NCI-H1694 treated with DMSO at 0.1 percent for 48 hours (cell line): ENCODE results near the gene SPRR2F.
"Not testable (repeated sequence)": the region's sequence is repeated elsewhere in the genome, so short reads cannot be mapped to it uniquely, and the experiment has no call there.

Experiments used
- DNase-seq: peaks from one replicate; lab custom pipeline; 2025; lab: John Stamatoyannopoulos, UW

The SPRR2F gene, protein sequence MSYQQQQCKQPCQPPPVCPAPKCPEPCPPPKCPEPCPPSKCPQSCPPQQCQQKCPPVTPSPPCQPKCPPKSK

GRCh38 chr1:153113416-153113815, at the start of gene SPRR2F:
TSS of gene SPRR2F (minus strand) at chr1:153113516. CDS start at chr1:153112733, 783 bp downstream.
- no peak for DNase-seq

- no peak for DNase-seq
Measured at GRCh38 chr1:153155541-153155940, 42.2 kb upstream of the SPRR2F start.

GRCh38 chr1:153152481-153152880, 39.2 kb upstream of the SPRR2F start:
- DNase-seq: no peak

DNA sequence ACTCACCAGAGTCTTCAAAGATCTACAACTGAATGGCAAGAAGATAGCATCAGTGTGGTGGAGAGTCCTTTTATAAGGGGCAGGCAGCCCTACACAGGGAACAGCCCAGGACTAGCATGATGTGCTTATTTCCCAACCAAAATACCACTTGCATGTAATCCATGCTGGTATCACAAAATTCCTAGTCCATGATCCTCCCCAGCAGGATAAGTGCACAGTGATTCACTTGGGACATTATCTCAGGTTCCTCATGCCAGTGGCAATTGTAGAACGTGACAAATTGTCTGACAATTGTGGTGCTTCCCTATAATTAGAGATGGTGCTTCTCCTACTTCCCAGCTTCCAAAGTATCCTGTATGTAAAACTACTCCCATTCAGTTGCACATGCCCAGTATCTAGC, 37.5 kb upstream of the SPRR2F start, which contains the start of gene SPRR2G:
Gene SPRR2G (minus strand): TSS at position 45 of the 400 bp plus-strand sequence. CDS start 780 bp downstream, outside the sequence.
- no peak for DNase-seq

DNA sequence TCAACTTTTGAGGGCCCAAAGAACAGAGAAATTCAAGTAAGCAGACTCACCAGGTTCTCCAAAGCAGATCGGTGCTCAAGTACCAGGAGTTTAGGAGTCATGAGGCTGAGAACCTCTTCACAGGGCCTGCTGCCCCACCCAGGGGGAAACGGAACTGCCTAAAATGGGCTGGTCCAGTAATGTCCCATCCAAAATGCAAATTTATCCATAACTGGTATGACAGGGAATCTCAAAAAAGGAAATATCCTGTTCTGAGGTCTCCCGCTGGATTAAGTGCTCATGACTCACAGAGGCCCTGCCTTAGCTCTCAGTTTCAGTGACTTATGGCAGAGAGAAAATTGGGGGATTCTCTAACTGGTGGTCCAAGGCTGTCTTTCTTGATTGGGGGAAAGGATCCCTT, 28.1 kb upstream of the SPRR2F start:
- no peak for DNase-seq

DNA sequence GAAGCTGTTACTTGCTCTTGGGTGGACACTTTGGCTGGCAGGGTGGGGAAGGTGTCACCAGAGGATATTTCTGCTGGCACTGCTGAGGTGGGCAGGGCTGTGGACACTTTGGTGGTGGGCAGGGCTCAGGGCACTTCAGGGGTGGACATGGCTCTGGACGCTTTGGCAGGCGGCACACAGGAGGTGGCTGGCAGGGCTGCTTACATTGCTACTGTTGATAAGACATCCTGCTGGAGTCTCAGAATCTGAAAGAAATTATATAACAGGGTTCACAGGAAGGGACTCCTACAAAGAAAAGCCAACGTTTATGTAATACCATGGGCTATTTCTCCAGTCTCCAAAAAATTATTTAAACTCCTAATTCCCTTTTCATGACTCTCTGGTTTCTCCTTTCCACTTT, 27.2 kb upstream of the SPRR2F start:
- DNase-seq: no peak

DNA sequence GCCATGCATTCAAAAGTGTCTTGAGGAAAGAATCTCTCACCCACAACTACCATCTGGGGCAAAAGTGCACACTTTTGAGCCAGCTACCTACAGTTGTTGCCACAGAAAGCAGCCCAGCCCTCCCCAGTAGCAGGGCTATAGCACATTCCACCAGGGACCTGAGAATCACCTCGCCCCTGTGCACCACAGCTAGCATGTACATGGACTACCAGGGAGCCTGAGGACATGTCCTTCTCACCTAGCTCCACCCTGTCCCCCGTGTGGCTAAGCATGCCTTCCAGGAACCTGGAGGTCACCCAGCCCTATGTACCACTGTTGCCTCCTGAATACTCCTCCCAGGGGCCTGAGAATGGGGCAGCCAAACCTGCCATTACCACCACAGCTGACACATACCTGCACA, 20.4 kb upstream of the SPRR2F start:
- DNase-seq: no peak

DNA sequence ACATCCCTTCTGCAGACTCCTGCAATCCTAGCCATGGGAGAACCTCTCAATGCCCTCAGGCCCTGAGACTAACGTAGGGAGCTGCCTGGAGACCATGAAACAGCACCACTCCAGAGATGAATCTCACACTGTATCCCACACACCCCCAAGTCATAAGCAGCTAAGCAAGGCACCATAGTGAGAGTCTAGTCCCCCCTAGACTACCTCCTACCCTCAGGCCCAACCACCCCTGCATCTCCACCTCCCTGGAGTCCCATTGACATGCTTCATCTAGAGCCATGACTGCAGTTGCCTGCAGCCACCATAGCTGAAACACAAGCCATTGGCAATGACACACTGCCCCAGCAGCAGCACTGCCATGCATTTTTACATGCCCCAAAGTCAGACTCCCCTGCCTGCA, 20.0 kb upstream of the SPRR2F start:
- no peak for DNase-seq

- DNase-seq: not testable (repeated sequence)
Measured at GRCh38 chr1:153128688-153129087, 15.4 kb upstream of the SPRR2F start.

GRCh38 chr1:153127296-153127695, 14.0 kb upstream of the SPRR2F start:
- no peak for DNase-seq

DNA sequence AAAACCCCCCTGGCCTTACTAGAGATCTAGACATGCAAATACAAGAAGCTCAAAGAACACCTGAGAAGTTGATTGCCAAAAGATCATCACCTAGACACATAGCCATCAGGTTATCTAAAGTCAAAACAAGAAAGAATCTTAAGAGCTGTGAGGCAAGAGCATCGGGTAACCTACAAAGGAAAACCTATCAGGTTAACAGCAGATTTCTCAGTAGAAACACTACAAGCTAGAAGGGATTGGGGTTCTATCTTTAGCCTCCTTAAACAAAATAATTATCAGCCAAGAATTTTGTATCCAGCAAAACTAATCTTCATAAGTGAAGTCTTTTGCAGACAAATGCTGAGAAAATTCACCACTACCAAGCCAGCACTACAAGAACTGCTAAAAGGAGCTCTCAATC, 12.2 kb upstream of the SPRR2F start:
- DNase-seq: no peak

- DNase-seq: not testable (repeated sequence)
Measured at GRCh38 chr1:153123793-153124192, 10.5 kb upstream of the SPRR2F start.

DNA sequence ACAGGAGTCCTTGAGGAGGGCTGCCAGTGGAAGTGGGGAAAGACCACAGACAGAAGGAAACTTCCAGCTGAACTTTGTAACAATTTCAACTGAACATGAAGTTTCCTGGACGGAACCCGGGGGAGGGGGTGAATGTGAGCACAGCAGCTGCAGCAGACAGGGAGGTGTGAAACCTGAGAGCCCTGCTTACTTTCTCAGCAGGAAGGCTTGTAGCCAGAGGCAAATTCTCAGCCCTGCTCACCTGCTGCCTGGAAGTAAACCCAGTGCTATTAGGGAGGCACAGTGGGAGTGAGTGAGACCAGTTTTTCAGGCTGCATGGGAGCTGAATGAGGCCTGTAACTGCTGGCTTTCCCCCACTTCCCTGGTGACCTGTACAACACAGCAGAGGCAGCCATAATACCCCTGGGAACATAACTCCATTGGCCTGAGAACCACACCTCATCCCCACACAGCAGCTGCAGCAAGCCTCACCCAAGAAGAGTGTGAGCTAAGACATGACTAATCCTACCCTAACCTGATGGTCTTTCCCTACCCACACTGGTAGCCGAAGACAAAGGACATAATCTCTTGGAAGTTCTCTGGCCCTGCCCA, 9.6 kb upstream of the SPRR2F start:
- DNase-seq: no peak

- DNase-seq: no peak
Measured at GRCh38 chr1:153120945-153121344, 7.6 kb upstream of the SPRR2F start.

DNA sequence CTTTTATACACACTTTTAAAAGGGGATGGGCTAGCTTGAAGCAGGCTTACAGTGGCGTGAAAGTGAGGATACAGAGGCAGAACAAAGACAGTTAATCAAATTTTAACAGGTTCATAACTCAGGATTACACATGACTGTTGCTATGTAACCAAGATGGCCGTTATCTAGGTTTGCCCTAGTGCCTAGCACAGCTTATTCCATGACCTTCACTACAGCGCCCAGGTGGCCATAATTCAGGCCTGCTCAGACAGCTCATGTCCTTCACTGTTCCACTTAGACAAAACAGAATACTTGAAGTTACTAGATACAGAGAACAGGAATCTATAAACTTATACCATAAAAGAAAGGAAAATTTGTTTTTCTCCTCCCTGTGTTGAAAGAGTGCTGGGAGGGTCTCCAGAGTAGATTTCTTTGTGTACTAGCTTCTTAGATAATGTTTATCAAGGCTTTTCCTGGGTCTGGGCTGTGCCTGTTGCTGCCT, 6.2 kb upstream of the SPRR2F start:
- no peak for DNase-seq

DNA sequence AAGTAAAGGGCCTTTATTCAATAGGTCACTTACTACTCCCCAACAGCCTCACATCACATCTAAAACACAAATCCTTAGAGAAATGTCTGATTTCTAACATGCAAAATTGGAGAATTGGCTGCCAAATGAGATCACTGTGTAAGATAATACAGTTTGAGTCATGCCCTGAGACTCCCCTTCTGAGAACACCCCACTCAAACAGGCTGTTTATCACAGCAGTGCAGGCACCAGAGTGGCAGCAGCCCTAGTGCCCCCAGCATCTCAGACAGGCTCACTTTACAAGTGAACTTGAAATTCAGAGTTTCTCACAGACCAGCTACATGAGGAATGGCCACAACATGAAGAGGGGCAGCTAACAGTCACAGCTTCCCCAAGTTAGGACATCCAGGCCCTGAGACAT, 1.9 kb upstream of the SPRR2F start:
- DNase-seq: not testable (repeated sequence)

GRCh38 chr1:153112454-153112853, 862 bp downstream of the SPRR2F start:
- not testable (repeated sequence) for DNase-seq

DNA sequence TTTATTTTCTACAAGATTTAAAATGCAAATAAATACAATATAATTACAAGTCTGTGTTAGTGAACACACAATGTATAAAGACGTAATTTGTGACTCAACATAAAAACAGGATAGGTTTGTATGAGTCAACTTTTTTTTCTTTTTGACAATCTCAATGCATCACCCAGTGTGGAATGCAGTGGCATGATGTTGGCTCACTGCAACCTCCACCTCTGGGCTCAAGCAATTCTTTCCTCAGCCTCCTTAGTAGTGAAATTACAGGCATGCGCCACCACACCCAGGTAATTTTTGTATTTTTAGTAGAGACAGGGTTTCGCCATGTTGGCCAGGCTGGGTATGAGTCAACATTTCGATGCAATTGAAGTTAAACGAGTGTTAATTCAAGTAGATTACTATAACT, 13.1 kb downstream of the SPRR2F start:
- no peak for DNase-seq

DNA sequence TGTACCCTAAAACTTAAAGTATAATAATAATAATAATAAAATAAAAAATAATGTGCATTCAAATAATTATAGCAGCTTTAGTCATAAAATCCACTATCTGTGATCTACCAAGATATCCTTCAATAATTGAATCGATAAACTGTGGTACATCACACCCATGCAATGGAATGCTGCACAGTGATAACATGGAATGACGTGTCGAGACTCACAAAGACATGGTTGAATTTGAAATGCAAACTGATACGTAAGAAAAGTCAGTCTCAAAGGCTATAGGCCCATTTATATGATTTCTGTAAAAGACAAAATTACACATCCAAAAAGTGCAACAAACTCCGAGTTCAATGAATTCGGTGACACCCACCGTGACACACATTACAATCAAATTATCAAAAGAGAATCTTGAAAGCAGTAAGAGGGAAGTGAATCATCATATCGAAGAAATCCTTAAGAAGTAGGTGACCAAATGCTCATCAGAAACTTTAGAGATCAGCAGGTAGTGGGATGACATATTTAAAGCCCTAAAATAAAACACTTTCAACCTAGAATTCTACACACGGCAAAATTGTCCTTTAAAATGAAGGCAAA, 13.8 kb downstream of the SPRR2F start:
- no peak for DNase-seq

- no peak for DNase-seq
Measured at GRCh38 chr1:153095764-153096163, 17.6 kb downstream of the SPRR2F start.

DNA sequence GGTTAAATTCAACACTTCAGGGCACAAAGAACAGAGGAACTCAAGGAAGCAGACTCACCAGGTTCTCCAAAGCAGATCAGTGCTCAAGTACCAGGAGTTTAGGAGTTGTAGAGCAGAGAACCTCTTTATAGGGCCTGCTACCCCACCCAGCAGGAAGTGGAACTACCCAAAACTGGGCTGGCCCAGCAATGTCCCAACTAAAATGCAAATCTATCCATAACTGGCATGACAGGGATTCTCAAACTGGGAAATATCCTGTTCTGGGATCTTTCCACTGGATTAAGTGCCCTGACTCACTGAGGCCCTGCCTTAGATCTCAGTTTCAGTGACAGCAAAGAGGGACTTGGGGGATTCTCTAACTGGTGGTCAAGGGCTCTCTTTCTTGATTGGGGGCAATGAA, 18.9 kb downstream of the SPRR2F start, which contains the start of gene SPRR2E:
Gene SPRR2E (minus strand): TSS at position 101 of the 400 bp plus-strand sequence. CDS start 775 bp downstream, outside the sequence.
- no peak for DNase-seq

DNA sequence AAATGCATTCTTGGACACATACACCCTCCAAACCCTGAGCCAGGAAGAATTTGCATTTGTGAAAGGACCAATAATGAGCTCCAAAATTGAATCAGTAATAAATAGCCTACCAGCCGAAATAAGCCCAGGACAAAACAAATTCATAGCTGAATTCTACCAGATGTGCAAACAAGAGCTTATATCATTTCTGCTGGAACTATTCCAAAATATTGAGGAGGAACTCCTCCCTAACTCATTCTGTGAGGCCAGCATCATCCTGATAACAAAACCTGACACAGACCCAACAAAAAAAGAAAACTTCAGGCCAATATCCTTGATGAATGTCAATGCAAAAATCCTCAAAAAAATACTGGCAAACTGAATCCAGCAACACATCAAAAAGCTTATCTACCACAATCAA, 25.7 kb downstream of the SPRR2F start:
- DNase-seq: no peak

DNA sequence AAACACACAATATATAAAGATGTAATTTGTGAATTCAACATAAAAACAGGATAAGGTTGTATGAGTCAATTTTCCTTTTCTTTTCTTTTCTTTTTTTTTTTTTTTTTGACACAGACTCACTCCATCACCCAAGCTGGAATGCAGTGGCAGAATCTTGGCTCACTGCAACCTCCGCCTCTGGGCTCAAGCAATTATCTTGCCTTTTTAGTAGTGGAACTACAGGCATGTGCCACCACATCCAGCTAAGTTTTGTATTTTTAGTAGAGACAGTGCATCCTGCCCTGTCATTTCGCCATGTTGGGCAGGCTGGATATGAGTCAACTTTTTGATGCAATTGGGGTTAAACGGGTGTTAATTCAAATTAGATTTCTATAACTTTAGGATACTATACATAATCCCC, 31.6 kb downstream of the SPRR2F start:
- no peak for DNase-seq
